Measurements from ENCODE around the gene TK2. TPM values are rescaled to one million over a fixed set of nuclear protein-coding genes. Genes with fewer than 3 reads are reported as not detected.

The TK2 gene
- total and polyA plus RNA-seq, 9 of the 15 experiments (the other 6 are each of a cell fraction or from before 2014, with no cell fraction given), result 1.1 to 10.2 (median 5.3) TPM

DNA sequence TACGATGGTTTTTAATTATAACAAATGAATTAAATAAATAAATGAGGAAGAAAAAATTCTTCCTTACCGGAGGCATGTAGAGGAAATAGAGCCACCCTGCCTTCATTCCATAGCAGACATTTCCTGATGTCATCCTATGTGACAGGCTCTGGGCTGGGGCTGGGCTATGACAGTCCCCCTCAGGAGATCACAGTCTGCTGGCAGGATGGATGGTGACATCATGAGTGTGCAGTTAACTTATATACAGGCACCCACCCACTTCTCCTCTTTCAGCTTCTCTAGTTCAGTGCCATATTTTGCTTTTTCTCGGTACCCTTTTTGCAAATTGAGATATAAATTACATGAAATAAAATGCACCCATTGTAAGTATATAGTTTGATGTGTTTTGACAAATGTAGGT lies 48.2 kb upstream of the TK2 start (continued):
- TF ChIP-seq, protein P1, sequence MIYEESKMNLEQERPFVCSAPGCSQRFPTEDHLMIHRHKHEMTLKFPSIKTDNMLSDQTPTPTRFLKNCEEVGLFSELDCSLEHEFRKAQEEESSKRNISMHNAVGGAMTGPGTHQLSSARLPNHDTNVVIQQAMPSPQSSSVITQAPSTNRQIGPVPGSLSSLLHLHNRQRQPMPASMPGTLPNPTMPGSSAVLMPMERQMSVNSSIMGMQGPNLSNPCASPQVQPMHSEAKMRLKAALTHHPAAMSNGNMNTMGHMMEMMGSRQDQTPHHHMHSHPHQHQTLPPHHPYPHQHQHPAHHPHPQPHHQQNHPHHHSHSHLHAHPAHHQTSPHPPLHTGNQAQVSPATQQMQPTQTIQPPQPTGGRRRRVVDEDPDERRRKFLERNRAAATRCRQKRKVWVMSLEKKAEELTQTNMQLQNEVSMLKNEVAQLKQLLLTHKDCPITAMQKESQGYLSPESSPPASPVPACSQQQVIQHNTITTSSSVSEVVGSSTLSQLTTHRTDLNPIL (CRISPR knock-in tag; IDR thresholded peaks at IDR 0.05), result no peak
- TF ChIP-seq HDAC3 (IDR thresholded peaks at IDR 0.05; ENCODE audit: borderline replicate concordance, partially characterized antibody) (no peak), RERE (CRISPR knock-in tag; IDR thresholded peaks at IDR 0.05; ENCODE audit: borderline replicate concordance) (no peak), NR2F6 (CRISPR knock-in tag; IDR thresholded peaks at IDR 0.05) (no peak), FOXP1 (CRISPR knock-in tag; IDR thresholded peaks at IDR 0.05) (no peak), RB1 (IDR thresholded peaks at IDR 0.05; ENCODE audit: low read depth) (no peak), DIDO1 (tag; IDR thresholded peaks at IDR 0.05; ENCODE audit: low read depth) (no peak), NBN (IDR thresholded peaks at IDR 0.05; ENCODE audit: low read depth) (no peak), PATZ1 (CRISPR knock-in tag; IDR thresholded peaks at IDR 0.05; ENCODE audit: borderline replicate concordance) (no peak), CXXC5 (CRISPR knock-in tag; IDR thresholded peaks at IDR 0.05) (no peak)
- TF ChIP-seq, protein P2, sequence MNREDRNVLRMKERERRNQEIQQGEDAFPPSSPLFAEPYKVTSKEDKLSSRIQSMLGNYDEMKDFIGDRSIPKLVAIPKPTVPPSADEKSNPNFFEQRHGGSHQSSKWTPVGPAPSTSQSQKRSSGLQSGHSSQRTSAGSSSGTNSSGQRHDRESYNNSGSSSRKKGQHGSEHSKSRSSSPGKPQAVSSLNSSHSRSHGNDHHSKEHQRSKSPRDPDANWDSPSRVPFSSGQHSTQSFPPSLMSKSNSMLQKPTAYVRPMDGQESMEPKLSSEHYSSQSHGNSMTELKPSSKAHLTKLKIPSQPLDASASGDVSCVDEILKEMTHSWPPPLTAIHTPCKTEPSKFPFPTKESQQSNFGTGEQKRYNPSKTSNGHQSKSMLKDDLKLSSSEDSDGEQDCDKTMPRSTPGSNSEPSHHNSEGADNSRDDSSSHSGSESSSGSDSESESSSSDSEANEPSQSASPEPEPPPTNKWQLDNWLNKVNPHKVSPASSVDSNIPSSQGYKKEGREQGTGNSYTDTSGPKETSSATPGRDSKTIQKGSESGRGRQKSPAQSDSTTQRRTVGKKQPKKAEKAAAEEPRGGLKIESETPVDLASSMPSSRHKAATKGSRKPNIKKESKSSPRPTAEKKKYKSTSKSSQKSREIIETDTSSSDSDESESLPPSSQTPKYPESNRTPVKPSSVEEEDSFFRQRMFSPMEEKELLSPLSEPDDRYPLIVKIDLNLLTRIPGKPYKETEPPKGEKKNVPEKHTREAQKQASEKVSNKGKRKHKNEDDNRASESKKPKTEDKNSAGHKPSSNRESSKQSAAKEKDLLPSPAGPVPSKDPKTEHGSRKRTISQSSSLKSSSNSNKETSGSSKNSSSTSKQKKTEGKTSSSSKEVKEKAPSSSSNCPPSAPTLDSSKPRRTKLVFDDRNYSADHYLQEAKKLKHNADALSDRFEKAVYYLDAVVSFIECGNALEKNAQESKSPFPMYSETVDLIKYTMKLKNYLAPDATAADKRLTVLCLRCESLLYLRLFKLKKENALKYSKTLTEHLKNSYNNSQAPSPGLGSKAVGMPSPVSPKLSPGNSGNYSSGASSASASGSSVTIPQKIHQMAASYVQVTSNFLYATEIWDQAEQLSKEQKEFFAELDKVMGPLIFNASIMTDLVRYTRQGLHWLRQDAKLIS (CRISPR knock-in tag; IDR thresholded peaks at IDR 0.05), result no peak
- TF ChIP-seq, protein P3, sequence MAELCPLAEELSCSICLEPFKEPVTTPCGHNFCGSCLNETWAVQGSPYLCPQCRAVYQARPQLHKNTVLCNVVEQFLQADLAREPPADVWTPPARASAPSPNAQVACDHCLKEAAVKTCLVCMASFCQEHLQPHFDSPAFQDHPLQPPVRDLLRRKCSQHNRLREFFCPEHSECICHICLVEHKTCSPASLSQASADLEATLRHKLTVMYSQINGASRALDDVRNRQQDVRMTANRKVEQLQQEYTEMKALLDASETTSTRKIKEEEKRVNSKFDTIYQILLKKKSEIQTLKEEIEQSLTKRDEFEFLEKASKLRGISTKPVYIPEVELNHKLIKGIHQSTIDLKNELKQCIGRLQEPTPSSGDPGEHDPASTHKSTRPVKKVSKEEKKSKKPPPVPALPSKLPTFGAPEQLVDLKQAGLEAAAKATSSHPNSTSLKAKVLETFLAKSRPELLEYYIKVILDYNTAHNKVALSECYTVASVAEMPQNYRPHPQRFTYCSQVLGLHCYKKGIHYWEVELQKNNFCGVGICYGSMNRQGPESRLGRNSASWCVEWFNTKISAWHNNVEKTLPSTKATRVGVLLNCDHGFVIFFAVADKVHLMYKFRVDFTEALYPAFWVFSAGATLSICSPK (IDR thresholded peaks at IDR 0.05; ENCODE audit: borderline replicate concordance), result no peak
